Hepatocyte (in vitro differentiated cells): ENCODE measurements around the gene CALCA. TPM values are rescaled to one million over a fixed set of nuclear protein-coding genes. Genes with fewer than 3 reads are reported as not detected.
"Not testable (repeated sequence)": the region's sequence is repeated elsewhere in the genome, so short reads cannot be mapped to it uniquely, and the experiment has no call there.

ENCODE experiments used
- DNase-seq: peaks from one replicate; pipeline ENCODE4 v3.0.0-alpha.2; 2016; ENCODE audit warnings: low spot score
- H2AFZ ChIP-seq: fragments of 200-600 bp; sonication (generic); 2 replicates; pipeline ENCODE4 v1.6.0; 2016; ENCODE audit warnings: antibody characterized with exemption, mild to moderate bottlenecking
- H3K27ac ChIP-seq: fragments of 200-600 bp; sonication (generic); 2 replicates; pipeline ENCODE4 v1.5.1; 2016; ENCODE audit warnings: mild to moderate bottlenecking
- H3K27me3 ChIP-seq: fragments of 200-600 bp; sonication (generic); 2 replicates; pipeline ENCODE4 v1.6.1; 2016
- H3K36me3 ChIP-seq: fragments of 200-600 bp; sonication (generic); replicated peaks from 2 replicates; pipeline ENCODE4 v1.5.1; 2016; ENCODE audit warnings: low read depth; ENCODE audit not compliant: insufficient read depth
- H3K4me1 ChIP-seq: fragments of 200-600 bp; sonication (generic); 2 replicates; pipeline ENCODE4 v1.5.1; 2016; ENCODE audit warnings: mild to moderate bottlenecking, moderate library complexity; ENCODE audit not compliant: insufficient read depth
- H3K4me2 ChIP-seq: fragments of 200-600 bp; sonication (generic); 2 replicates; pipeline ENCODE4 v1.6.0; 2016
- H3K4me3 ChIP-seq: fragments of 200-600 bp; sonication (generic); 2 replicates; pipeline ENCODE4 v1.5.1; 2016; ENCODE audit warnings: mild to moderate bottlenecking
- H3K79me2 ChIP-seq: fragments of 200-600 bp; sonication (generic); 2 replicates; pipeline ENCODE4 v1.6.0; 2017; ENCODE audit warnings: mild to moderate bottlenecking
- H3K9me2 ChIP-seq: fragments of 200-600 bp; sonication (generic); replicated peaks from 2 replicates; pipeline ENCODE4 v1.6.0; 2017; ENCODE audit warnings: mild to moderate bottlenecking; ENCODE audit not compliant: insufficient read depth
- H3K9me3 ChIP-seq: fragments of 200-600 bp; sonication (generic); 2 replicates; pipeline ENCODE4 v1.5.1; 2016; ENCODE audit warnings: low read depth, mild to moderate bottlenecking
- H4K20me1 ChIP-seq: fragments of 200-600 bp; sonication (generic); 2 replicates; pipeline ENCODE4 v1.6.0; 2016; ENCODE audit warnings: mild to moderate bottlenecking; ENCODE audit not compliant: insufficient read depth, poor library complexity, severe bottlenecking
- EZH2 ChIP-seq: fragments of 200-600 bp; sonication (generic); IDR thresholded peaks from 2 replicates; pipeline ENCODE4 v1.6.1; 2016; ENCODE audit warnings: antibody characterized with exemption, mild to moderate bottlenecking, borderline replicate concordance
- EZH2phosphoT487 ChIP-seq: fragments of 200-600 bp; sonication (generic); IDR thresholded peaks from one replicate; pipeline ENCODE4 v1.6.1; 2018; ENCODE audit warnings: antibody characterized with exemption, mild to moderate bottlenecking, low read depth, moderate library complexity; ENCODE audit not compliant: unreplicated experiment, severe bottlenecking
- WGBS: methylation state at CpG from one replicate; pipeline ENCODE4 v1.1.6; 2016; ENCODE audit warnings: low lambda C conversion rate; ENCODE audit errors: missing lambda C conversion rate; 5-methylcytosine and 5-hydroxymethylcytosine counted together
- polyA plus RNA-seq: library from polyadenylated mRNA; unstranded; fragments of >200 nt; fragmentation: Nextera tagmentation; extraction: Ambion mirVana; gene quantifications from 2 replicates; pipeline ENCODE4 v1.2.1, GENCODE V29; 2016
- total RNA-seq: library from RNA; depleted of rRNA; stranded (reverse); fragments of >200 nt; gene quantifications from 2 replicates; pipeline ENCODE4 v1.2.3, GENCODE V29; 2014
- TF ChIP-seq, protein P1 (sequence below): fragments of 200-600 bp; sonication (generic); IDR thresholded peaks from 2 replicates; pipeline ENCODE4 v1.5.1; 2016; ENCODE audit warnings: antibody characterized with exemption, mild to moderate bottlenecking; ENCODE audit not compliant: poor library complexity

The CALCA gene
- total and polyA plus RNA-seq, 2 experiments from 2014 or later: not detected

DNA sequence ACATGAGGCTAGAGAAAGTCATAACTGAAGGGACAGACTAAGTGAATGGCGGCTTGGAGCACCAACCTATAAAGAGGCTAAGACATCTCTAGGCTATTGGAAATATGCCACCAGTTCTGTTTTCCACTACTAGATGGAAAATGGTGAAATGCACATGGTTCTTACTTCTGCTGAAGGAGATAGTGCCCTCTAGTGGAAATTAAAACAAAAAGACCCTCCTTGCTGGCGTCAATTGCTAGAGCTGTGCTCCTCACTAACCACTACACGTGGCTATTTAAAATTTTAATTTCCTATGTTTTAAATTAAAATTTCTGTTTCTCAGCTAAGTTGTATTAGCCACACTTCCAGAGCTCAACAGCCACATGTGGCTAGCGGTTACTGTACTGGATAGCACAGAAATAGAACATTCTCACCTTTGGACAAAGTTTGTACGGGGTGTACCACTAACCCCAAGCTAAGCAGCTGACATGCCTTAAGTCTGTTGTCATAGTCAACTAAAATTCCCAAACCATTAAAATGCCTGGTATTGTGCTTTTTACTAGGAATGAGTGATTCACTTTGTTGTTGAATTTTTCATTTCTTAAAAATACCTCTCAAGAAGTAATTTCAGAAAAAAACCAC is 34.1 kb upstream of the CALCA start:
- Histone ChIP-seq H3K4me3 (no peak overlapping the region), H3K4me2 (no peak overlapping the region), H3K4me1 (no peaks in the 10 kb centered on the region), H2AFZ (no peak overlapping the region), H3K9me3 (no peaks in the 10 kb centered on the region), H3K27me3 (no peaks in the 10 kb centered on the region), H3K79me2 (no peaks in the 10 kb centered on the region), H3K27ac (no peak overlapping the region), H3K36me3 (no peaks in the 10 kb centered on the region), H4K20me1 (no peaks in the 10 kb centered on the region), H3K9me2 (no peaks in the 10 kb centered on the region)
- peak; percentile 45 for DNase-seq
- WGBS: 45% methylated on average over 5 of the region's 5 CpGs
- TF ChIP-seq EZH2: no peak
- TF ChIP-seq, protein P1, sequence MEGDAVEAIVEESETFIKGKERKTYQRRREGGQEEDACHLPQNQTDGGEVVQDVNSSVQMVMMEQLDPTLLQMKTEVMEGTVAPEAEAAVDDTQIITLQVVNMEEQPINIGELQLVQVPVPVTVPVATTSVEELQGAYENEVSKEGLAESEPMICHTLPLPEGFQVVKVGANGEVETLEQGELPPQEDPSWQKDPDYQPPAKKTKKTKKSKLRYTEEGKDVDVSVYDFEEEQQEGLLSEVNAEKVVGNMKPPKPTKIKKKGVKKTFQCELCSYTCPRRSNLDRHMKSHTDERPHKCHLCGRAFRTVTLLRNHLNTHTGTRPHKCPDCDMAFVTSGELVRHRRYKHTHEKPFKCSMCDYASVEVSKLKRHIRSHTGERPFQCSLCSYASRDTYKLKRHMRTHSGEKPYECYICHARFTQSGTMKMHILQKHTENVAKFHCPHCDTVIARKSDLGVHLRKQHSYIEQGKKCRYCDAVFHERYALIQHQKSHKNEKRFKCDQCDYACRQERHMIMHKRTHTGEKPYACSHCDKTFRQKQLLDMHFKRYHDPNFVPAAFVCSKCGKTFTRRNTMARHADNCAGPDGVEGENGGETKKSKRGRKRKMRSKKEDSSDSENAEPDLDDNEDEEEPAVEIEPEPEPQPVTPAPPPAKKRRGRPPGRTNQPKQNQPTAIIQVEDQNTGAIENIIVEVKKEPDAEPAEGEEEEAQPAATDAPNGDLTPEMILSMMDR: peak; percentile 45

DNA sequence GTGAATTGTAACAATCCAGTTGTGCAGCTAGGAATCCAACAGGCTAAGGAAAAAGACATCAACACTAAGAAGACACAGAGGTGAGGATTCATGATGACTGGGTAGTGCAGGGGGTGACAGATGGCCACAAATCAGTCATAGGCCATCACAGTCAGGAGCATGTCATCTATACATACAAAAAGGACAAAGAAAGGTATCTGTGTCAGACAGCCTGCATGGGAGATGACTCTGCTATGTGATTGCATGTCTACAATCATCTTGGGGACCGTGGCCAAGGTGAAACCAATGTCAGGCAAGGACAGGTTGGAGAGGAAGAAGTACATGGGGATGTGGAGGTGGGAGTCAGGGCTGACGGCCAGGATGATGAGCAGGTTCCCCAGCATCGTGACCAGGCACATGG is 16.0 kb upstream of the CALCA start:
- H3K79me2 ChIP-seq, H3K27ac ChIP-seq, H3K4me3 ChIP-seq, H3K4me1 ChIP-seq, H3K4me2 ChIP-seq, H3K9me3 ChIP-seq, H3K27me3 ChIP-seq, H3K36me3 ChIP-seq, H4K20me1 ChIP-seq, DNase-seq, H2AFZ ChIP-seq, H3K9me2 ChIP-seq: not testable (repeated sequence)
- 77% methylated on average over 3 of the region's 3 CpGs for WGBS

DNA sequence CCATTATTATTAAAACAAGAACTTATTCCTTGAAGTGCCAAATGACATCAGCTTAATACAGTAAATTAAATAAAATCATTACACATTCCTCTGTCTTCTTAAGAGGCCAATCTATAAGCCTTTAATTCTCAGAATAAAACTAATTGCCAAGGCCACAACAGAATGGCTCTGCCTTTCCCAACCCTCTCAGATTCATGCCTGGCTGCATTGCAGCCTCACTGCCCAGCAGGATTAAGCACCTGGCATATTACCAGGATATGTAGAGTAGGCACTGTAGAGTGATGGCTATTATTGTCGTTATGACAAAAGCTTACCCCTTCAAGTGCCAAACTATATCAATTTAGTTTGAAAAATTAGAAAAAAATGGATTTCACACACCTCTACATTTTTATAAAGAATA is 9.4 kb upstream of the CALCA start:
- H3K9me2 ChIP-seq: no peaks in the 10 kb centered on the region
- H3K9me3 ChIP-seq: no peaks in the 10 kb centered on the region
- no peak overlapping the region for H3K4me3 ChIP-seq
- no peaks in the 10 kb centered on the region for H3K36me3 ChIP-seq
- no peaks in the 10 kb centered on the region for H3K4me1 ChIP-seq
- peaks cover 26% of the 10 kb centered on the region for H3K27me3 ChIP-seq
- H4K20me1 ChIP-seq: no peaks in the 10 kb centered on the region
- TF ChIP-seq, protein P1: no peak
- no peak for TF ChIP-seq EZH2
- TF ChIP-seq EZH2phosphoT487: no peak
- no peak overlapping the region for H2AFZ ChIP-seq
- no peak overlapping the region for H3K4me2 ChIP-seq
- DNase-seq: no peak
- 77% methylated on average over 1 of the region's 1 CpG for WGBS
- no peak overlapping the region for H3K27ac ChIP-seq
- H3K79me2 ChIP-seq: no peaks in the 10 kb centered on the region

DNA sequence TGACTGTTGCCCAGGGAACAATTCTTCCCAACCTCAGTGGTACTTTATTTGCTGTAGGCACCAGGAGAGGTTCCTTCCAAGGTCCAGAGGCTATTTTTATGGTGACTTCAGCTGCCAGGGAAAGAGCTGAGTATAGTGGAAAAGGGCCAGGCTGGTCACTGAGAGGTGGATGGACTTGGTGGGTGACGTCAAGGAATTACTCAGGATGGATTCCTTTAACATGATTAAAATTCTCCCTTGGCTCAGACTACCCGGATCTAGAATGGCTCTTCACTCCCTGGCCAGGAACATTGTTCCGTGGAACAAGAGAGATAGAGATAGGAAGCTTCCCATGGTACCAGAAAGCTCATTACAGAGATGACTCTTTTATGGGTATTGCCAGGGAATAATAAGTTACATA is 8.7 kb upstream of the CALCA start:
- H3K9me2 ChIP-seq: no peaks in the 10 kb centered on the region
- no peaks in the 10 kb centered on the region for H3K9me3 ChIP-seq
- H2AFZ ChIP-seq: no peak overlapping the region
- H3K27ac ChIP-seq: no peak overlapping the region
- H3K4me3 ChIP-seq: no peak overlapping the region
- peaks cover 32% of the 10 kb centered on the region for H3K27me3 ChIP-seq
- TF ChIP-seq EZH2phosphoT487: no peak
- TF ChIP-seq, protein P1: no peak
- TF ChIP-seq EZH2: no peak
- DNase-seq: no peak
- no peaks in the 10 kb centered on the region for H3K79me2 ChIP-seq
- H3K36me3 ChIP-seq: no peaks in the 10 kb centered on the region
- 89% methylated on average over 3 of the region's 3 CpGs for WGBS
- no peaks in the 10 kb centered on the region for H3K4me1 ChIP-seq
- no peak overlapping the region for H3K4me2 ChIP-seq
- no peaks in the 10 kb centered on the region for H4K20me1 ChIP-seq
